BJ (cell line): ENCODE results near the gene STYXL1. TPM values are rescaled to one million over a fixed set of nuclear protein-coding genes. Genes with fewer than 3 reads are reported as not detected.
"Not testable (repeated sequence)": the region's sequence is repeated elsewhere in the genome, so short reads cannot be mapped to it uniquely, and the experiment has no call there.

Experiments used
- CTCF ChIA-PET: fragments of 350-600 bp; formaldehyde crosslinking; extraction: SDS; loops from one replicate; lab custom pipeline; 2021; ENCODE audit warnings: antibody characterized with exemption, inconsistent platforms; lab: Yijun Ruan, JAX
- POLR2A ChIA-PET: fragments of 300-600 bp; sonication (Branson Sonifier 250); formaldehyde crosslinking; extraction: SDS; loops from one replicate; lab custom pipeline; 2021; ENCODE audit warnings: antibody characterized with exemption; lab: Charles Lee
- DNase-seq: peaks from one replicate; pipeline ENCODE4 v3.0.0-alpha.2; 2011; ENCODE audit warnings: low read depth
- H3K27me3 ChIP-seq: 2 replicates; pipeline ENCODE4 v1.6.0; 2011; ENCODE audit warnings: low read length; ENCODE audit not compliant: control insufficient read depth, insufficient read depth
- H3K36me3 ChIP-seq: 2 replicates; pipeline ENCODE4 v1.5.1; 2011; ENCODE audit warnings: low read length; ENCODE audit not compliant: control insufficient read depth, insufficient read depth
- H3K4me3 ChIP-seq: 2 replicates; pipeline ENCODE4 v1.5.1; 2011; ENCODE audit warnings: low read depth, mild to moderate bottlenecking, control low read depth, low read length
- polyA plus RNA-seq: library from polyadenylated mRNA; depleted of rRNA; stranded (reverse); fragments of >200 nt; gene quantifications from 2 replicates; pipeline ENCODE4 v1.2.3, GENCODE V29; 2011
- TF ChIP-seq, protein P1 (sequence below): IDR thresholded peaks from 2 replicates; pipeline ENCODE4 v1.5.1; 2011; ENCODE audit warnings: low read depth, mild to moderate bottlenecking, control low read depth, inconsistent platforms, low read length, moderate library complexity; ENCODE audit not compliant: insufficient read depth

The STYXL1 gene
- polyA plus RNA-seq, 1 experiment = 64.7 TPM

DNA sequence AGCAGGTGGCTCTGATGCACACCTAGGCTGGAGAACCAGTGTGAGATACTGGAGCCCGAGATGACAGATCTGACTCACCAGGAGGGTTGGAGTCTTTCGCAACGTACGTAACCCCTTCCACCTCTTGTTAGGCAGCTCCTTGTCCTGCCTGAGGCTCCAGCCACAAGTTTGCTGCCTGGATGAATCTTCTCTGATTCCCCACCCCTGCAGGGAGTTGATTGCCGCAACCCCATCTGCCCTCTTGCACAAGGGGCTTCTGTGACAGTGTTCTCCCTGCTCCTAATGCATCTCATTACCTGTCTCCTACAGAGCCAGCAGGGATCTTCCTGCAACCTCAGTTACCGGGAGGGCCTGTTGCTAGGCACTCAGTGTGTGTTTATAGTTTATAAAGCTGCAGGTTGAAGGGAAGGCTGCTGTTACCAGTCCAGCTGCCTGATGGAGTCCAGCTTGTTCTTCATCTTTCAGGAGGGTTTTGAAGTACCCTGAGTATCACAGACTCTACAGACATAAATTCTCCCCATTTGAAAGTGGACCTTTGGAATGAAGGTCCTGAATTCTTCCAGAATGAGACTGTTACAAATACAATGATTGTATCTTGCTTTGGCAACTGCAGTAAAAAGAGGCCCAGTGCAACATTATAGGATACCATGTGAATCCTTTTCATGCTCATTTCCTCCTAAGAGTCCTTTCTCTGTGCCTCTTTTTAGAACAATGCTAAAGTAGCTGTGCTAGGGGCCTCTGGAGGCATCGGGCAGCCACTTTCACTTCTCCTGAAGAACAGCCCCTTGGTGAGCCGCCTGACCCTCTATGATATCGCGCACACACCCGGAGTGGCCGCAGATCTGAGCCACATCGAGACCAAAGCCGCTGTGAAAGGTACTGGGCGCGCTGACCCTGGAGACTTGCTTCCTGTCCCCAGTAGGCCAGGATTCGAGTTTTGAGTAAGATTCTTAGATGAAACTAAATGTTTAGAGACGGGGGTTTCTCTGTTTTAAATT lies 6.6 kb upstream of the STYXL1 start:
- CTCF ChIA-PET = interaction anchor here (1.2 kb wide), 1 partner anchor 34 kb away, joined by 4 read pairs; no protein-coding TSS in a partner anchor
- TF ChIP-seq, protein P1, sequence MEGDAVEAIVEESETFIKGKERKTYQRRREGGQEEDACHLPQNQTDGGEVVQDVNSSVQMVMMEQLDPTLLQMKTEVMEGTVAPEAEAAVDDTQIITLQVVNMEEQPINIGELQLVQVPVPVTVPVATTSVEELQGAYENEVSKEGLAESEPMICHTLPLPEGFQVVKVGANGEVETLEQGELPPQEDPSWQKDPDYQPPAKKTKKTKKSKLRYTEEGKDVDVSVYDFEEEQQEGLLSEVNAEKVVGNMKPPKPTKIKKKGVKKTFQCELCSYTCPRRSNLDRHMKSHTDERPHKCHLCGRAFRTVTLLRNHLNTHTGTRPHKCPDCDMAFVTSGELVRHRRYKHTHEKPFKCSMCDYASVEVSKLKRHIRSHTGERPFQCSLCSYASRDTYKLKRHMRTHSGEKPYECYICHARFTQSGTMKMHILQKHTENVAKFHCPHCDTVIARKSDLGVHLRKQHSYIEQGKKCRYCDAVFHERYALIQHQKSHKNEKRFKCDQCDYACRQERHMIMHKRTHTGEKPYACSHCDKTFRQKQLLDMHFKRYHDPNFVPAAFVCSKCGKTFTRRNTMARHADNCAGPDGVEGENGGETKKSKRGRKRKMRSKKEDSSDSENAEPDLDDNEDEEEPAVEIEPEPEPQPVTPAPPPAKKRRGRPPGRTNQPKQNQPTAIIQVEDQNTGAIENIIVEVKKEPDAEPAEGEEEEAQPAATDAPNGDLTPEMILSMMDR = no peak
- peaks cover 23% of the 10 kb centered on the region for H3K36me3 ChIP-seq
- POLR2A ChIA-PET = no interaction called here
- no peaks in the 10 kb centered on the region for H3K27me3 ChIP-seq
- no peak overlapping the region for H3K4me3 ChIP-seq
- no peak for DNase-seq

DNA sequence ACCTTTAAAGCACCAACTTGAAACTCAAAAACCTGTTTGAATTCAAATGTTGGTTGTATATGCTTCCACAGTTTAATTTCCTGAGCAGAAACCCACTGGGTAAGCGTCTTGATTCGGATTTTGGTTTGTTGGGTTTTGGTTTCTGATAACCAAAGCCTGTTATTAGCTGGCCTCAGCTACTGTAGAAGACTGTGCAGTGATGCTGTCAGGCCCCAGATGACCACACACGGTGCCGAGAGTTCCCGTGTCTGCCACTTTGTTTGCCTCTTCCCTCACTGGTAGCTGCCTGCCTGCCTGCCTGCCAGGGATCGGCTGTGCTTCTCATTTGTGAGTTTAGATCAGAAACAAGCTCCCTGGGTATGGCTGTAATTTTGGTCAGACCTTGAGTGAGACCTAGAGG lies 5.7 kb upstream of the STYXL1 start:
- no peak for DNase-seq
- TF ChIP-seq, protein P1 = no peak
- POLR2A ChIA-PET = no interaction called here
- Histone ChIP-seq H3K36me3 (peaks cover 16% of the 10 kb centered on the region), H3K4me3 (no peak overlapping the region), H3K27me3 (no peaks in the 10 kb centered on the region)
- CTCF ChIA-PET = interaction anchor here (0.6 to 1.2 kb wide), 2 partner anchors 15 to 33 kb away, joined by 3 to 4 read pairs; no protein-coding TSS in a partner anchor

DNA sequence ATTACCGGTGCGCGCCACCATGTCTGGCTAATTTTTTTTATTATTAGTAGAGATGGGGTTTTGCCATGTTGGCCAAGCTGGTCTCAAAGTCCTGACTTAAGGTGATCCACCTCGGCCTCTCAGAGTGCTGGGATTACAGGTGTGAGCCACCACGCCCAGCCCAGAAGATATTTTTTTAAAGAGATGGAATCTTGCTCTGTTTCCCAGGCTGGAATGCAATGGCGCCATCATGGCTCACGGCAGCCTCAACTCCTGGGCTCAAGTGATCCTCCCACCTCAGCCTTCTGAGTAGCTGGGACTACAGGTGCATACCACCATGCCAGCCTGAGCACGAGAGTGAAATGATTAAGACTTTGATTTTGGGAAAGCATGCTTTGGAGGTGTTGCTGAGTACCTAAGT lies 4.9 kb upstream of the STYXL1 start:
- POLR2A ChIA-PET, H3K27me3 ChIP-seq, CTCF ChIA-PET, DNase-seq, H3K4me3 ChIP-seq: not testable (repeated sequence)
- H3K36me3 ChIP-seq = peaks cover 10% of the 10 kb centered on the region

DNA sequence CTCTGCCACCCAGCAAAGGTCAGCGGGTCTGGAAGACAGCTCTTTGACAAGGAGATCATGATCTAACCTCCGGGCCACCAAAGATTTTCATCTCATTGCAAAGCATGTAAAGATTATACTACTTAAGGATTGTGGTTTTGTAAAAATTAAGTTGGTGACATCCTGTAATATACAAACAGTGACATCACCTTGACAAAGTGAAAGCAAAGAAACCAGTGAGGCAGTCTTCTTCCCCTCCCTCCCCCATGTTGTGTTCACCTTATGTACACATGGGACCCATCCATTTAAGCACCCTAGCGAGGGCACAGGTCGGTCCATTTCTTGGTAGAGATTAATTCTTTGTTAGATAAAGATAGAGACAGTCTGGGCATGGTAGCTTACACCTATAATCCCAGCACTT lies 4.0 kb upstream of the STYXL1 start:
- CTCF ChIA-PET = no interaction called here
- POLR2A ChIA-PET = no interaction called here
- no peaks in the 10 kb centered on the region for H3K27me3 ChIP-seq
- no peak overlapping the region for H3K4me3 ChIP-seq
- no peak for DNase-seq
- TF ChIP-seq, protein P1 = no peak
- peaks cover 2% of the 10 kb centered on the region; the same call in 1 of the 2 replicates for H3K36me3 ChIP-seq

DNA sequence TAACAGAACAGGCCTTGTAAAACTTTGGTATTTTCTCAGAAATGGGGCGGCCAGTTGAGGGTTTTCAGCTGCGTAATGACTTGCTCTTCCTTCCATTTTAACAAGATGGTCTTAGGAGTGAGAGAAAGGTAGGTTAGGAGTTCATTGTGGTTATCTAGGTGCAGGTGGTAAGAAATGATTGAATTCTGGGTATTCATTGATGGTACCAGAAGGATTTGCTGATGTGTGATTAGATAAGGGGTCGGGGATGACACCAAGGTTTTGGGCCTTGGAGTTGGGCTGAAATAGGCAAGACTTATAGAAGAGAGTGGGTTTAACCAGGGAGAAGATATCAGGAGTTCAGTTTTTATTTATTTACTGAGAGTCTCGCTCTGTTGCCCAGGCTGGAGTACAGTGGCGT lies 2.7 kb upstream of the STYXL1 start:
- Histone ChIP-seq H3K36me3 (peaks cover 2% of the 10 kb centered on the region; the same call in 1 of the 2 replicates), H3K4me3 (no peak overlapping the region), H3K27me3 (no peaks in the 10 kb centered on the region)
- CTCF ChIA-PET = no interaction called here
- POLR2A ChIA-PET = no interaction called here
- no peak for DNase-seq
- TF ChIP-seq, protein P1 = no peak
